Ectodermal cell (in vitro differentiated cells): ENCODE data around the gene NFE2L2.
"Not testable (repeated sequence)": the region's sequence is repeated elsewhere in the genome, so short reads cannot be mapped to it uniquely, and the experiment has no call there.

Source experiments
- H3K27ac ChIP-seq: 2 replicates; pipeline ENCODE4 v1.7.0; 2013; ENCODE audit warnings: mild to moderate bottlenecking, low read depth, low read length; ENCODE audit not compliant: insufficient read depth, poor library complexity, severe bottlenecking
- H3K27me3 ChIP-seq: 2 replicates; pipeline ENCODE4 v1.7.0; 2013; ENCODE audit warnings: mild to moderate bottlenecking, low read length; ENCODE audit not compliant: insufficient read depth, control insufficient read depth, poor library complexity, severe bottlenecking
- H3K36me3 ChIP-seq: one replicate; pipeline ENCODE4 v1.7.0; 2013; ENCODE audit warnings: low read length; ENCODE audit not compliant: control insufficient read depth, insufficient read depth
- H3K4me1 ChIP-seq: one replicate; pipeline ENCODE4 v1.7.0; 2013; ENCODE audit warnings: low read length; ENCODE audit not compliant: control insufficient read depth, insufficient read depth
- H3K4me3 ChIP-seq: 2 replicates; pipeline ENCODE4 v1.7.0; 2013; ENCODE audit warnings: low read depth, low read length, control low read depth; ENCODE audit not compliant: insufficient read depth
- H3K9me3 ChIP-seq: 2 replicates; pipeline ENCODE4 v1.7.0; 2013; ENCODE audit warnings: mild to moderate bottlenecking, low read length, moderate library complexity; ENCODE audit not compliant: control insufficient read depth
- WGBS, 2 experiments: methylation state at CpG; one replicate each; pipeline ENCODE4 v1.1.7; 2013; ENCODE audit warnings: missing lambda C conversion rate in 2 of 2; 5-methylcytosine and 5-hydroxymethylcytosine counted together

The NFE2L2 gene

DNA sequence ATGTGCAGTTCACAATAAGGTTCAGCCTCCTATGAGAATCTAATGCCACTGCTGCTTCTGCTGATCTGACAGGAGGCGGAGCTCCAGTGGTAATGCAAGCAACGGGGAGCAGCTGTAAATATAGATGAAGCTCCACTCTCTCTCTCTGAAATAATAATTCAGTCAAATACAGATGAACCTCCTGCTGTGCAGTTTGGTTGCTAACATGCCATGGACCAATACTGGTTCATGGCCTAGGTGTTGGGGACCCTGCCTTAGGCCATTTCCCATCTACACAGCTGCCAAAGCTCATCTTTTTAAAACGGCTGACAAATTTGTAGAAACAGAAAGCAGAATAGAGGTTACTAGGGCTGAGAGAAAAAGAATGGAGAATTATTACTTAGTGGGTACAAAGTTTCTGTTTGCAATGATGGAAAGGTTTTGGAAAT, 62.6 kb downstream of the NFE2L2 start:
- H3K27ac ChIP-seq: no peak overlapping the region
- H3K4me1 ChIP-seq: peaks cover 8% of the 10 kb centered on the region
- WGBS, 2 experiments: 87 to 92% methylated on average over 3 of the region's 3 CpGs
- H3K9me3 ChIP-seq: no peaks in the 10 kb centered on the region
- H3K36me3 ChIP-seq: no peaks in the 10 kb centered on the region
- H3K27me3 ChIP-seq: no peaks in the 10 kb centered on the region
- no peak overlapping the region for H3K4me3 ChIP-seq

DNA sequence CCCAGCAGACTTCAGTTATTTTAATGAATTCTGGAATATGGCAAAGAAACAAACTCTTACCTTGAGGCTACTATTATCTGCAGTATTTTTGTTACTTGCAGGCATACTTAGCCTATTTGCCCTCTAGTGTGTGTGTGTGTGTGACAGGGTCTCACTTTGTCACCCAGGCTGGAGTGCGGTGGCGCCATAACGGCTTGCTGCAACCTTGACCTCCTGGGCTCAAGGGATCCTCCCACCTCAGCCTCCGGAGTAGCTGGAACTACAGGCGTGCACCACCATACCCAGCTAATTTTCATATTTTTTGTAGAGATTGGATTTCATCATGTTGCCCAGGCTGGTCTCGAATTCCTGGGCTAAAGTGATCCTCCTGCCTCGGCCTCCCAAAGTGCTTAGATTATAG, 64.1 kb downstream of the NFE2L2 start:
- not testable (repeated sequence) for H3K27ac ChIP-seq, H3K27me3 ChIP-seq, H3K9me3 ChIP-seq, H3K4me3 ChIP-seq, H3K4me1 ChIP-seq, H3K36me3 ChIP-seq
- WGBS, 2 experiments: 92 to 98% methylated on average over 7 of the region's 7 CpGs

DNA sequence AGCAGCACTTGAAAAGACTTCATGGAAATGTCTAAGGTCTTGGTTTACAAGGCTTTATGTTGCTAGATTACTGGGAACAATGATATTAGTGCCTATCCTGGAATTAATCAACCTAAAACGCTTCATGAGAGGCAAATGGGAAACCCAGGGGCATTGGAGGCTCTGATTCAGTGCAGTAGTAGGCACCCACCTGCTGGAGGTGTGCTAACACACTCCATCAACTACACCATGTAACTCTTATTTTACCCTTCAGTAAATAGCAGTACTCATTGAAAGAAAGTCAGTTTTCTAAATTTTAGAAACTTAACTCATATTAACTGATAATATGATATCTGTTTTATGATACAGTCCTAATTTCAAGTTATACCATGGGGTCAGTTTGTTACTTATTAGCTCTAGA, 69.3 kb downstream of the NFE2L2 start:
- H3K9me3 ChIP-seq: no peaks in the 10 kb centered on the region
- 73 to 90% methylated on average over 1 of the region's 1 CpG for WGBS, 2 experiments
- no peaks in the 10 kb centered on the region for H3K4me1 ChIP-seq
- no peak overlapping the region for H3K27ac ChIP-seq
- H3K36me3 ChIP-seq: no peaks in the 10 kb centered on the region
- no peak overlapping the region for H3K4me3 ChIP-seq
- H3K27me3 ChIP-seq: no peaks in the 10 kb centered on the region

DNA sequence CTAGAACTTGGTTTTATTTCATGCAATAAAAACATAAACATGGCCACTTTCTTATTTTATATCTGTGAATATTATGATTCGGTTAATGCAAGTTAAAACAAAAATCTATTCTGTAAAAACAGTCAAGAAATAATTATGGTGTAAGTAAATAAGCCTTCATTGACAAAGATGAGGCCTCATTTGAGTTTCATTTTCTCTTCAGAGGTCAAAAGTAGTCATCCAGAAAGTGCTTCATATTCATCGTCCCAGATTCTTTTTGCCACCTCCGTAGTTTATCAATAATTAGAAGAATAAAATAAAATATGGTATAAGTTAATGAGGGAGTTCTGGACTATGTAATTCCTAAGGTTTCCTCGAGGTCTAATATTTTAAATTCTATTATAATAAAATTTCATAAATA, 71.3 kb downstream of the NFE2L2 start:
- H3K36me3 ChIP-seq: no peaks in the 10 kb centered on the region
- WGBS, 2 experiments: no CpG with 5 or more reads among the region's 4 CpGs
- no peaks in the 10 kb centered on the region for H3K27me3 ChIP-seq
- H3K4me1 ChIP-seq: no peaks in the 10 kb centered on the region
- H3K4me3 ChIP-seq: no peak overlapping the region
- no peak overlapping the region for H3K27ac ChIP-seq
- no peaks in the 10 kb centered on the region for H3K9me3 ChIP-seq

DNA sequence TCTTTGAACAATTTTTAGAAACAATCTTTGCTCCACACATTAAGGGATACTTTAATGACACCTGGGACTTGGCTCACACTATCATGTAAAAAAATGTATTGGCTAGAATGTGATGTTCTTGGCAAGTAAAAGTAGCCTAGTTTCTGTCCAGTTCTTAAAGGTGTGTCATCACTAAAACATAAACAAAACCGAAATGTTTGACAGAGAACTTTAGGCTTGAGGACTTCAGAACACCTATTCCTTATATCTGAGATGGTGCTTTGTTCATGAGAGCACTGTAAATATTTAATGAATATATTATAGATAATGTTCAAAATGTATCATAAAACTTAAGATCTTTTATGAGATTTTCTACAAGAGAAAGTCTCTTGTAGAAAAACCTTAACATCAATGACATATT, 71.7 kb downstream of the NFE2L2 start:
- Histone ChIP-seq H3K9me3 (no peaks in the 10 kb centered on the region), H3K4me3 (no peak overlapping the region), H3K27ac (no peak overlapping the region), H3K4me1 (peaks cover 2% of the 10 kb centered on the region), H3K27me3 (no peaks in the 10 kb centered on the region), H3K36me3 (no peaks in the 10 kb centered on the region)
- WGBS, 2 experiments: 100% methylated on average over 1 of the region's 1 CpG; no CpG with 5 or more reads in 1 of the 2 experiments

DNA sequence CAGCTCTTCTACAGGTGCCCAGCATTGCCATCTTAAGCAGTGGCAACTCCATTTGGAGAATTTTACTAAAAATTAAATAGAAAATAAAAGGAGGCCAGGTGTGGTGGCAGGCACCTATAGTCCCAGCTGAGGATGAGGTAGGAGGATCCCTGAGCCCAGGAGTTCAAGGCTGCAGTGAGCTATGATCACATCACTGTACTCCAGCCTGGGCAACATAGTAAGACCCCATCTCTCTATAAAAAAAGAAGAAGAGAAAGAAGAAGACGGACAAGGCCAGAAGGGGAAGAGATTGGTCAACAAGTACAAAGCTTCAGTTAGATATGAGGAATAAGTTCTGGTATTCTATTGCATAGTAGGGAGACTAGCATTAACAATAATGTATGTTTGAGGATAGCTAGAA, 73.6 kb downstream of the NFE2L2 start:
- Histone ChIP-seq H3K27ac (no peak overlapping the region), H3K9me3 (no peaks in the 10 kb centered on the region), H3K4me3 (no peak overlapping the region), H3K36me3 (no peaks in the 10 kb centered on the region), H3K27me3 (no peaks in the 10 kb centered on the region), H3K4me1 (peaks cover 3% of the 10 kb centered on the region)
- 94 to 100% methylated on average over 1 of the region's 1 CpG for WGBS, 2 experiments

DNA sequence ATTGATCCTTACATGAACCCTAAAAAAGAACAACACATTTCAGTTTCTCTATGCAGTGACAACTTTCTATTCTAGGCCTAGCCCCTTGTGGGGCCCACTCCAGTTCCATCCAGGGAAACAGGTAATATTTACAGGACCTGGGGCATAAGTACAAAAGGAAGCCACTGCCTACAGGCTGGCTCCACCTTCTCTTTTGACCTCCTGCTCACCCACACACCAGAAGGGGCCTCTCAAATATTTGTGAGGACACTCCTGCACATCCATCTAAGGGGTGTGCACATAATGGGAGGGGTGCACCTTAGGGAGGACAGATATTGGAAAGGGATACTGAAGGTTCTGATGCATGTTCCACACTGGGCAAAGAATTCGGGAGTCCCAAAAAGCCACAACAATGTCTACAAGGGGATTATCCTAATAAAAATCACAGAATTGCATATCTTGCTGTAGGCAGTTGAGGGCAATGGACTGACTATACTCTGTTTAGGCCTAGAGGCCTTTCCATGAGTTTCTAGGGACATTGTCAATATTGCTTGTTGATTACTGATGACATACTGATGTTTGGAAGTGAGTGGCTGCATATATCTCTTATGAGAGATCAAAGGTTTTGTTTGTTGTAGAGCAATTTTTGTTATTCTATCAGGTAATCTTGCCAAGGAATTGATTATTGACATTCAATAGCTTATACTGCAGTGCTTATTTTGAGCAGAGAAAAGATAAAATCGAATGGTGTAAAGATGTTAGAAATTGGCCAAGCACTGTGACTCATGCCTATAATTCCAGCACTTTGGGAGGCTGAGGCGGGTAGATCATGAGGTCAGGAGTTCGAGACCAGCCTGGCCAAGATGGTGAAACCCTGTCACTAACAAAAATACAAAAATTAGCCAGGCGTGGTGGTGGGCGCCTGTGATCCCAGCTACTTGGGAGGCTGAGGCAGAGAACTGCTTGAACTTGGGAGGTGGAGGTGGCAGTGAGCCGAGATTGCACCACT, 75.8 kb downstream of the NFE2L2 start:
- Histone ChIP-seq H3K4me1 (peaks cover 3% of the 10 kb centered on the region), H3K4me3 (no peak overlapping the region), H3K27me3 (no peaks in the 10 kb centered on the region), H3K27ac (no peak overlapping the region), H3K36me3 (no peaks in the 10 kb centered on the region), H3K9me3 (no peaks in the 10 kb centered on the region)
- WGBS, 2 experiments: 93 to 95% methylated on average over 7 of the region's 7 CpGs

DNA sequence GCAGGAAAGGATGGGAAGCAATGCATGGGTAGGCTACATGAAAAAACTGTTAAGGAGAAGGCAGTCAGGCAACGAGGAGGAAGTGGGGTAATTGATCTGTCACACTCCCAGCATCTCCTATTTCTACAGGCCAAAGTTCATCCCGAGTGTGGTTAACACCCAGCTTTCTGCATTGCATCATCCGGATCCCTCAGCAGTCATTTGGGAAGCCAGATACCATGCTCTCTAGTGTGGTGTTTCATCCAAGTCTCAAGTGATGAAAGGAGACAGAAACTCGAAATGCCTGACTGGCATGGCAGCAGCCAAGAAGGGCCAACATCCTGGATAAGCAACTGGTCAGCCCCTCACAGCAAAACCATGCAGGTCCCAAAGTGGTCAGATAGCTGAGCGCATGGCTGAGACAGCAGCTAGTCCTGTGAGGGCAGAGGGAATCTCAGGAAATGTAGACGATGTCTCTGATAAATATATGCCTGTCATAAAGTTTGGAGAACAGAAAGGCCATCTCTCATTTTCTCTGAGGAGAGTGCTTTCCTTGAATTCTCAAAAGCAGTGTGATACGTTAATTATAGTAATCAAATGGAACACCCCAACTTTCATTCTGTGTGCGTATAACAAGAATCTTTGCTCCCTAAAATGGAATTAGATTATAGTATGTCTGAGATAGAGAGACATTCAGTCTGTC, 76.8 kb downstream of the NFE2L2 start:
- 67 to 77% methylated on average over 6 to 8 of the region's 8 CpGs for WGBS, 2 experiments

DNA sequence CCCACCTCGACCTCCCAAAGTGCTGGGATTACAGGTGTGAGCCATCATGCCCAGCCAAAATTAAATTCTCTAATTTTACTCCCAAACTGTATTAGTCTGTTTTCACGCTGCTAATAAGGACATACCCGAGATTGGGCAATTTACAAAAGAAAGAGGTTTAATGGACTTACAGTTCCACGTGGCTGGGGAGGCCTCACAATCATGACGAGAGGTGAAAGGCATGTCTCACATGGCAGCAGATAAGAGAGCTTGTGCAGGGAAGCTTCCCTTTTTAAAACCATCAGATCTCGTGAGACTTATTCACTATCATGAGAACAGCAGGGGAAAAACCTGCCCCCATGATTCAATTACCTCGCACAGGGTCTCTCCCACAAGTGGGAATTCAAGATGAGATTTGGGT, 78.5 kb downstream of the NFE2L2 start:
- not testable (repeated sequence) for H3K27ac ChIP-seq, H3K9me3 ChIP-seq, H3K36me3 ChIP-seq, H3K4me1 ChIP-seq, H3K27me3 ChIP-seq, H3K4me3 ChIP-seq
- 87% methylated on average over 7 of the region's 7 CpGs for WGBS, 2 experiments

More for the DNA sequence above, 76.8 kb downstream of the NFE2L2 start:
- H3K36me3 ChIP-seq: no peaks in the 10 kb centered on the region
- H3K4me3 ChIP-seq: no peak overlapping the region
- H3K4me1 ChIP-seq: peaks cover 3% of the 10 kb centered on the region
- peak overlapping the region; percentile 47 for H3K27ac ChIP-seq
- no peaks in the 10 kb centered on the region for H3K9me3 ChIP-seq
- no peaks in the 10 kb centered on the region for H3K27me3 ChIP-seq

DNA sequence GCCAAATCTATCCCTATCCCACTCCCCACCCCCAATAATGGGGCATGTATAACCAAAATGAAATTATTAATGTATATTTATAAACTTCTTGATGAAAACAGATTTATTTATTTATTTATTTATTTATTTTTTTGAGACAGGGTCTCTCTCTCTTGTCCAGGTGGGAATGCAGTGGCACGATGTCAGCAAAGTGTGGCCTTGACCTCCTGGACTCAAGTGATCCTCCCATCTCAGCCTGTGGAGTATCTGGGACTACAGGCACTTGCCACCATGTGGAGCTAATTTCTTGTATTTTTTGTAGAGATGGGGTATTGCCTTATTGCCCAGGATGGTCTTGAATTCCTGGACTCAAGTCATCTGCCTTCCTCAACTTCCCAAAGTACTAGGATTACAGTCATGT, 79.9 kb downstream of the NFE2L2 start:
- H3K27me3 ChIP-seq: no peaks in the 10 kb centered on the region
- no peak overlapping the region for H3K27ac ChIP-seq
- peaks cover 3% of the 10 kb centered on the region for H3K4me1 ChIP-seq
- no peaks in the 10 kb centered on the region for H3K36me3 ChIP-seq
- no peaks in the 10 kb centered on the region for H3K9me3 ChIP-seq
- 85 to 100% methylated on average over 1 of the region's 1 CpG for WGBS, 2 experiments
- no peak overlapping the region for H3K4me3 ChIP-seq
